HG03521 (cell line): ENCODE data around the gene CCDC9B.
A peak's percentile ranks its signal among the peaks of the same experiment; 100 is the strongest.

Experiments
- ATAC-seq: cut with Tn5 transposase; IDR thresholded peaks from one replicate; pipeline ENCODE4 v1.9.1; 2021; ENCODE audit warnings: mild to moderate bottlenecking, moderate library complexity; ENCODE audit not compliant: unreplicated experiment

The CCDC9B gene

DNA sequence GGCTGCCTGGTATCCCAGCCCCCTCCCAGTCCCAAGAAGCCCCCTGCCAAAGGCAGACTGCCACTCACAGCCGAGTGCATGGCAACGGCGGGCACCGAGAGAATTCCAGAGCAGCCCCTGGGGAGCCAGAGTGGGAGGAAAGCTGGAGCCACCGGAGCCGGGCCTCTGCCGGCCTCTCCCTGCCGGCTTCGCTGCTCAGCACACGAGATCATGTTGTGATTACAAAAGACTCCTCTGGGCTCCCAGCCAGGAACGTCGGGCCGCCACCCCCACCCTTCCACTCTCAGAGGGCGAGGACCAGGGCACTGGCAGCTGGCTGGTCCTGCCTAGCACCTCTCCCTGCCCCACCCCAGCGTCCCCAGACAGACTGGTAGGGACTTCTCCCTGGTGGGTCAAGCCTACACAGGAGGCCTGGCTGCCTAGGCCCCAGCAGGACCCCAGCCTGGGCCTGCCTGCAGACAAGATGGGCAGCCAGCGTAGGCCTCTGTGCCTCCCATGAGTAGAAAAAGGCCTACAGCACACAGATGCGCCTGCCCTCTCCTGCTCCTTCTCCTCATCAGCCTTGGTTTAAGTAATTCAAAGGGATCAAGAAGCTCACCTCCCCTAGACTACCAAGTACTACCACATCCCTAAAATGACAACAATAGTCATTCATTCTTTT lies at the start of gene CCDC9B:
Gene CCDC9B (minus strand): TSS at position 200 of the 661 bp plus-strand sequence. CDS start 120 bp downstream, at position 80.
- no peak for ATAC-seq

DNA sequence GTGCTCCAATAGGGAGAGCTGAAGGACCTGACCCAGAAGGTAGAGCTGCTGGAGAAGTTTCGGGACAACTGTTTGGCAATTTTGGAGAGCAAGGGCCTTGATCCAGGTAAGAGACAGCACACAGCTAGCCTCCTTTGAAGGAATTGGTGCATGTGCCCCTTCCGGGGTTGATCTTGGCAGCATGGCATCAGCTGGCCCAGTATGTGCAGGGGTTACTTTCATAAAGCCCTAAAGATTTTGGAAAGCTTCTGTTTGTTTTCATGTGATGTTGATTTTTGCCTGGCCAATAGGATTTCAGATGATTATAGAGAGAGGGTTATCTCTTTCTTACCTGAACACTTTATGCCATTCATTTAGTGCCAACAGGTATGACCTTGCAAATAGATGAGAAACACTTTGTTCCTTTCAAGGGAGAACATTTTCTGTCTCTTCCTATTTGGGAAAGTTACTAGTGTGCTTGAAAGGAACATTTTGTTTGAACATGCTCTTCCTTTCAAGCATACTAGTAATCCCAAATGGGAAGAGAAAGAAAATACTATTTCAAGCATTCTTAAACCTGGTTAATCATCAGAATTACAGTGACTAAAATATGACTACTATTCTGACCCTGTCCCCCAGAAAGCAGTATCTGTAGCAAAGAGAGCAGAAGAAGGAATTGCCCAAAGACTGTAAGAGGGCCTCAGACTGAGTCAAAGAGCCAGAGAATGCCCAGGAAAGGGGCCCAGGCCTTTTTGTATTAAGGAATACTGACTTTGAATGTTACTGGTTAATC lies 49.3 kb upstream of the CCDC9B start:
- ATAC-seq, result no peak

- ATAC-seq, result no peak
Measured at GRCh38 chr15:40388941-40389823, 48.4 kb upstream of the CCDC9B start.

DNA sequence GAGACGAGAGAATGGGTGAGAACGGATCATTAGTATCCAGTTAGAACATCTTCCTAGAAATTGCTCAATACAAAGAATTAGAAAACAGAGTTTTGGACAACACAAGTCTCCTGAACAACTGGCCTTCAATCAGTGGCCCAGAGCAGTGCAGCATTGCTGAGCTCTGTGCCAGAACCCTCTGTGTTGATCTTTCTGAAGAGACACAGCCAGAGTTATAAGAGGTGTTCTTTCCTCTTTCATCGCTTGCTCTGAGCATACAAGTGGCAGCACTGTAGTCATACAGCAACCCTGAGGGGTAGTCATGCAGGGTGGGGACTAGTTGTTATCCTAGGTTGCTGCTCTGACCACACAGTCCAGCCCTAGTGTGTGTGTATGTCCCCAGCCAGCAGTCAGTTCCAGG lies 45.7 kb upstream of the CCDC9B start:
- ATAC-seq, result no peak

- peak; percentile 97 for ATAC-seq
Measured at GRCh38 chr15:40382580-40383456, 42.1 kb upstream of the CCDC9B start, which contains the start of gene KNSTRN. Gene KNSTRN, plus strand, starts transcription at chr15:40382721. Its CDS starts 115 bp downstream, at chr15:40382836.

DNA sequence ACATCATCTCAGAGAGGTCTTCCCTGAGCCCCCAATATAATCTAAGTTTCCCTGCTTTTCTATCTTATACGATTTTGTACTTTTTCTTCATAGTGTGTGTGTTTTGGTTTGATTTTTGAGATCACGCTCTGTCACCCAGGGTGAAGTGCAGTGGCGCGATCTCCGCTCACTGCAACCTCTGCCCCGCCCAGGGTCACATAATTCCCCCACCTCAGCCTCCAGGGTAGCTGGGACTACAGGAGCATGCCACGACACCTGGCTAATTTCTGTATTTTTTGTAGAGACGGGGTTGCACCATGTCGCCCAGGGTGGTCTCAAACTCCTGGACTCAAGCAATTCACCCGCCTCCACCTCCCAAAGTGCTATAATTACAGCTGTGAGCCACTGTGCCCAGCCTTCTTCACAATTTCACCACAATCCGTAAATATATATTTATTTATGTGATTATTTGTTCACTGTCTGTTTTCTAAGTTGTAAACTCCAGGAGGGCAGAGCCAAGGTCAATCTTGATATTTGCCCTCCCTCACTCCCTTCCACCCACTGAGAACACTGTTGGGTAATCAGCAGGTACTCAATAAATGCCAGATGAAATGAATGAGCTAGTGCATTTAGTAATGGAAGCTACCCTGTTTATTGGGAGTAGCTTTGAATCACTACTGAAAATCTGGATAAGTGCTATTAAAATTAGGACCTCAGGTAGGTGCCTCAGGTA lies 41.2 kb upstream of the CCDC9B start:
- no peak for ATAC-seq

DNA sequence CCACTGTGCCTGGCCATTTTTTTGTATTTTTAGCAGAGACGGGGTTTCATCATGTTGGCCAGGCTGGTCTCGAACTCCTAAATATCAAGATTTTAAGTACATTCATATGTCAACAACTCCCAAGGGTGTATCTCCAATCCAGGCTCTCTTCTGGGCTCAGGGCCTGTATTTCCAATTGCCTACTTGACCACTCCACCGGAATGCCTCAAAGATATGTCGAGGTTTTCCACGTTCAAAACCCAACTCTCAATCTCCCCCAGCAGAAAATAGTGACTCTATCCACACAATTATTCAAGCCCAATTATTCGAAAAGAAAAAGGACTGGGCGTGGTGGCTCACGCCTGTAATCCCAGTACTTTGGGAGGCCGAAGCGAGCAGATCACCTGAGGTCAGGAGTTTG lies 39.9 kb upstream of the CCDC9B start:
- ATAC-seq, result no peak

GRCh38 chr15:40379853-40380252 lies 39.1 kb upstream of the CCDC9B start:
- ATAC-seq, result no peak

GRCh38 chr15:40379374-40379773 lies 38.6 kb upstream of the CCDC9B start:
- ATAC-seq, result no peak

DNA sequence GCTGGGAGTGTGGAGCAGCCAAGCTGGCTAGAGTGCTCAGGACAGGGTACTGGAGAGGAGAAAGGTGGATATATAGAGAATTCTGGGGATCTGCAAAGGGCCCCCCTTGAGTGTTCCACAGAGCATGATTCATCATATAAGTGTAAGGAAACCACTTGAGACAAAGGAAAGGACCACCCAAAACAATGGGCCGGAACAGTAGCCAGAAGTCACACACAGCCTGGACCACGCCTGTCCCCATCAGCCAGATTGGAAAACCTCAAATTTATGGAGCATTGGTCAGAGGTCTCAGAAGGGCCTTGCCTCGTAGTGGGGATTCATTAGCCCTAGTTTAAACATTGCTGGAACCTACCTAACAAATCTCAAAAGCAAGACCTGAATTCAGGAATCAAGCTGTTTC lies 36.9 kb upstream of the CCDC9B start:
- no peak for ATAC-seq

- no peak for ATAC-seq
Measured at GRCh38 chr15:40372981-40373380, 32.2 kb upstream of the CCDC9B start.

GRCh38 chr15:40369971-40370370 lies 29.2 kb upstream of the CCDC9B start:
- ATAC-seq, result no peak

GRCh38 chr15:40369474-40369869 lies 28.7 kb upstream of the CCDC9B start:
- ATAC-seq, result no peak

- no peak for ATAC-seq
Measured at GRCh38 chr15:40368719-40369473, 28.2 kb upstream of the CCDC9B start.

GRCh38 chr15:40367686-40368611 lies 27.2 kb upstream of the CCDC9B start:
- peak; percentile 76 for ATAC-seq

DNA sequence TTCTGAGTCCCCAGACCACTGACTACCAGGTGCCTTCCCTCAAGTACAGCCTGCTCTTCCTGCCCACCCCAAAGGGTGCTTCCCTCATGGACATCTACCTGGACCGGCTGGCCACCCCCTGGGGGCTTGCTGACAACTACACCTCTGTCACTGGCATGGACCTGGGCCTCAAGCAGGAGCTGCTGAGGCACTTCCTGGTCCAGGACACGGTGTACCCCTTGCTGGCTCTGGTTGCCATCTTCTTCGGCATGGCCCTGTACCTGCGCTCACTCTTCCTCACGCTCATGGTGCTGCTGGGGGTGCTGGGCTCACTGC lies 26.6 kb upstream of the CCDC9B start:
- ATAC-seq, result peak; percentile 3

DNA sequence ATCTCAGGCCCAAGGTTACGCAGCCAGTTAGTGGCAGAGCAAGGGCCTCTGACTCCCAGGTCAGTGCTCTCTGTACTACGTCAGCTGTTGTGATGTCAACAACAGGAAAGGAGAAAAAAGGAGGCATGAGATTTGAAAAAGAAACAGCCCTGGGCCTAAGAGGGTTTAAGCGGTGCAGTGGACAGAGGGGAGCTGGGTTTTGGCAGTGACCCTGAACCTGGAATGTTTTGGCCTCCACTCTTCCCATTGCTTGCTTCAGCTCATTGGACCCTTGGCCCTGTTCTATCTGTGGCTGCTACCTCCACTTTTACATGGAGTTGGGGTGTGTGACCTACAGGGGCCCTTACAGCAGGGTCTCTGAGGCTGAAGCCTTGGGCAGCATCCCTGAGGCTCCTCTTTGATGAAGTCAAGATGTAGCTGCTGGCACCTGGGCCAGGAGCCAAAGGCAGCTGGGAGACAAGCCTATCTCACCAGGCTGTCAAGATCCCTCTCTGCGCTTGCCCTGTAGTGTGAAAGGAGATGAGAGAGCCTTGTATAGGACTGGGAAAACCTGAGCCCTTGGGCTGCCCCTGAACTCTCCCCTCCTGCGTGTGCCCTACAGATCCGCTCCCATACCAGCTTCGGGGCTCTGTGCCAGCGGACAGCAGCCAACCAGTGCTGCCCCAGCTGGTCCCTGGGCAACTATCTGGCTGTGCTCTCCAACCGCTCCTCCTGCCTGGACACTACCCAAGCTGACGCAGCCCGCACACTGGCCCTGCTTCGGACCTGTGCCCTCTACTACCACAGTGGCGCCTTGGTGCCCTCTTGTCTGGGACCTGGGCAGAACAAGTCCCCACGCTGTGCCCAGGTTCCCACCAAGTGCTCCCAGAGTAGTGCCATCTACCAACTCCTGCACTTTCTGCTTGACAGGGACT lies 26.0 kb upstream of the CCDC9B start:
- ATAC-seq, result no peak
